Ishikawa (cell line): Measurements from ENCODE around the gene COX14.

Experiments used
- CREB1 ChIP-seq: IDR thresholded peaks from 2 replicates; pipeline ENCODE4 v1.6.1; 2012; ENCODE audit warnings: low read depth
- EP300 ChIP-seq: IDR thresholded peaks from 2 replicates; pipeline ENCODE4 v1.6.1; 2012; ENCODE audit warnings: borderline replicate concordance
- FOXM1 ChIP-seq: IDR thresholded peaks from 2 replicates; pipeline ENCODE4 v1.6.1; 2012; ENCODE audit warnings: low read depth, borderline replicate concordance
- NFIC ChIP-seq: IDR thresholded peaks from 2 replicates; pipeline ENCODE4 v1.6.1; 2012
- RAD21 ChIP-seq: IDR thresholded peaks from 2 replicates; pipeline ENCODE4 v1.6.1; 2012; ENCODE audit warnings: low read depth
- REST ChIP-seq: IDR thresholded peaks from 2 replicates; pipeline ENCODE4 v1.6.1; 2012; ENCODE audit warnings: low read depth, mild to moderate bottlenecking
- USF1 ChIP-seq: IDR thresholded peaks from 2 replicates; pipeline ENCODE4 v1.6.1; 2012

- no peak for TF ChIP-seq USF1
- no peak for TF ChIP-seq RAD21
- TF ChIP-seq FOXM1 = no peak
- TF ChIP-seq REST = no peak
- TF ChIP-seq CREB1 = no peak
- TF ChIP-seq EP300 = no peak
- no peak for TF ChIP-seq NFIC
Observed at GRCh38 chr12:50078281-50078680, 33.8 kb upstream of the COX14 start.
